BJ (cell line): Measurements from ENCODE around the gene VSX2. TPM values are rescaled to one million over a fixed set of nuclear protein-coding genes. Genes with fewer than 3 reads are reported as not detected.

Experiments used
- CTCF ChIA-PET: fragments of 350-600 bp; formaldehyde crosslinking; extraction: SDS; loops from one replicate; lab custom pipeline; 2021; ENCODE audit warnings: antibody characterized with exemption, inconsistent platforms; lab: Yijun Ruan, JAX
- POLR2A ChIA-PET: fragments of 300-600 bp; sonication (Branson Sonifier 250); formaldehyde crosslinking; extraction: SDS; loops from one replicate; lab custom pipeline; 2021; ENCODE audit warnings: antibody characterized with exemption; lab: Charles Lee
- DNase-seq: peaks from one replicate; pipeline ENCODE4 v3.0.0-alpha.2; 2011; ENCODE audit warnings: low read depth
- H3K27me3 ChIP-seq: 2 replicates; pipeline ENCODE4 v1.6.0; 2011; ENCODE audit warnings: low read length; ENCODE audit not compliant: control insufficient read depth, insufficient read depth
- H3K36me3 ChIP-seq: 2 replicates; pipeline ENCODE4 v1.5.1; 2011; ENCODE audit warnings: low read length; ENCODE audit not compliant: control insufficient read depth, insufficient read depth
- H3K4me3 ChIP-seq: 2 replicates; pipeline ENCODE4 v1.5.1; 2011; ENCODE audit warnings: low read depth, mild to moderate bottlenecking, control low read depth, low read length
- CTCF ChIP-seq: IDR thresholded peaks from 2 replicates; pipeline ENCODE4 v1.5.1; 2011; ENCODE audit warnings: low read depth, mild to moderate bottlenecking, control low read depth, inconsistent platforms, low read length, moderate library complexity; ENCODE audit not compliant: insufficient read depth
- polyA plus RNA-seq: library from polyadenylated mRNA; depleted of rRNA; stranded (reverse); fragments of >200 nt; gene quantifications from 2 replicates; pipeline ENCODE4 v1.2.3, GENCODE V29; 2011

The VSX2 gene
- polyA plus RNA-seq, 1 experiment: not detected

- CTCF ChIA-PET: interaction anchor here (1.9 to 3.5 kb wide), 2 partner anchors 9 to 12 kb away, joined by 6 to 16 read pairs; partner anchors contain the start of gene ABCD4
- DNase-seq: no peak
- Histone ChIP-seq H3K4me3 (no peak overlapping the region), H3K36me3 (peaks cover 34% of the 10 kb centered on the region), H3K27me3 (no peaks in the 10 kb centered on the region)
- no peak for TF ChIP-seq CTCF
- POLR2A ChIA-PET: no interaction called here
These were observed 50.6 kb downstream of the VSX2 start for GRCh38 chr14:74289801-74290200.

- TF ChIP-seq CTCF: peak; percentile 53
- ChIA-PET CTCF (interaction anchor here (1.9 to 3.5 kb wide), 2 partner anchors 10 to 12 kb away, joined by 6 to 16 read pairs; partner anchors contain the start of gene ABCD4), POLR2A (no interaction called here)
- DNase-seq: no peak
- Histone ChIP-seq H3K4me3 (no peak overlapping the region), H3K36me3 (peaks cover 35% of the 10 kb centered on the region), H3K27me3 (no peaks in the 10 kb centered on the region)
These were observed 51.2 kb downstream of the VSX2 start for GRCh38 chr14:74290415-74290814.

GRCh38 chr14:74292061-74292460 lies 52.8 kb downstream of the VSX2 start:
- ChIA-PET POLR2A (no interaction called here), CTCF (interaction anchor here (0.7 to 5.0 kb wide), 4 partner anchors 8 to 262 kb away, joined by 3 to 30 read pairs (median 16); partner anchors contain the start of gene ABCD4)
- no peaks in the 10 kb centered on the region for H3K27me3 ChIP-seq
- peaks cover 28% of the 10 kb centered on the region for H3K36me3 ChIP-seq
- H3K4me3 ChIP-seq: no peak overlapping the region
- TF ChIP-seq CTCF: no peak
- no peak for DNase-seq

- Histone ChIP-seq H3K27me3 (no peaks in the 10 kb centered on the region), H3K36me3 (peaks cover 25% of the 10 kb centered on the region), H3K4me3 (no peak overlapping the region)
- CTCF ChIA-PET: interaction anchor here (0.6 to 5.0 kb wide), 10 partner anchors 9 to 186 kb away, joined by 3 to 30 read pairs (median 4); partner anchors contain the start of gene ABCD4
- DNase-seq: no peak
- POLR2A ChIA-PET: no interaction called here
- no peak for TF ChIP-seq CTCF
These were observed 54.4 kb downstream of the VSX2 start for GRCh38 chr14:74293606-74294005.

- no peak for DNase-seq
- CTCF ChIA-PET: interaction anchor here (0.6 to 2.3 kb wide), 9 partner anchors 9 to 78 kb away, joined by 3 to 7 read pairs (median 4); no protein-coding TSS in a partner anchor
- H3K36me3 ChIP-seq: peaks cover 21% of the 10 kb centered on the region
- H3K4me3 ChIP-seq: no peak overlapping the region
- TF ChIP-seq CTCF: no peak
- POLR2A ChIA-PET: no interaction called here
- no peaks in the 10 kb centered on the region for H3K27me3 ChIP-seq
These were observed 56.8 kb downstream of the VSX2 start for GRCh38 chr14:74296037-74296467.
